Fibroblast of lung (primary cell): ENCODE results near the gene TAAR8. TPM values are rescaled to one million over a fixed set of nuclear protein-coding genes. Genes with fewer than 3 reads are reported as not detected.
A peak's percentile ranks its signal among the peaks of the same experiment; 100 is the strongest.

ENCODE experiments used
- DNase-seq, 2 donors: peaks; one replicate each; pipeline versions ENCODE4 v3.0.0 to v3.0.0-alpha.2; 2010; ENCODE audit warnings: low read depth in 2 of 2
- H2AFZ ChIP-seq: 2 replicates; pipeline ENCODE4 v1.5.1; 2012; ENCODE audit warnings: low read length, control low read depth, inconsistent platforms
- H3K27ac ChIP-seq: 2 replicates; pipeline ENCODE4 v1.5.1; 2011; ENCODE audit warnings: low read length, control low read depth; ENCODE audit not compliant: insufficient read depth
- H3K27me3 ChIP-seq: 2 replicates; pipeline ENCODE4 v1.5.1; 2011; ENCODE audit warnings: mild to moderate bottlenecking, low read length; ENCODE audit not compliant: control insufficient read depth, insufficient read depth
- H3K36me3 ChIP-seq: 2 replicates; pipeline ENCODE4 v1.5.1; 2011; ENCODE audit warnings: low read length; ENCODE audit not compliant: control insufficient read depth, insufficient read depth
- H3K4me1 ChIP-seq: 2 replicates; pipeline ENCODE4 v1.5.1; 2011; ENCODE audit warnings: low read length; ENCODE audit not compliant: control insufficient read depth, insufficient read depth; ENCODE audit errors: extremely low read depth
- H3K4me2 ChIP-seq: 2 replicates; pipeline ENCODE4 v1.5.1; 2011; ENCODE audit warnings: low read length, control low read depth; ENCODE audit not compliant: insufficient read depth; ENCODE audit errors: extremely low read depth
- H3K4me3 ChIP-seq, 4 experiments: fragments of 200-600 bp in 1 of 4; sonication (generic) in 1 of 4; replicated peaks in 1 of 4; 2 replicates each; pipeline ENCODE4 v1.5.1; 2011 to 2016; ENCODE audit warnings: low read length in 4 of 4, low read depth in 3 of 4, mild to moderate bottlenecking in 3 of 4, control low read depth in 2 of 4, inconsistent platforms in 1 of 4, mixed read lengths in 1 of 4; ENCODE audit not compliant: insufficient read depth in 1 of 4; ENCODE audit errors: control extremely low read depth in 1 of 4
- H3K79me2 ChIP-seq: 2 replicates; pipeline ENCODE4 v1.5.1; 2012; ENCODE audit warnings: mild to moderate bottlenecking, low read length, inconsistent platforms; ENCODE audit not compliant: control insufficient read depth, insufficient read depth
- H3K9ac ChIP-seq: 2 replicates; pipeline ENCODE4 v1.5.1; 2011; ENCODE audit warnings: mild to moderate bottlenecking, low read length, control low read depth; ENCODE audit not compliant: insufficient read depth
- H3K9me3 ChIP-seq: 2 replicates; pipeline ENCODE4 v1.5.1; 2012; ENCODE audit warnings: low read depth, low read length; ENCODE audit not compliant: control insufficient read depth, insufficient read depth
- H4K20me1 ChIP-seq: 2 replicates; pipeline ENCODE4 v1.5.1; 2011; ENCODE audit warnings: low read length; ENCODE audit not compliant: control insufficient read depth, insufficient read depth; ENCODE audit errors: extremely low read depth
- CTCF ChIP-seq, 2 donors: IDR thresholded peaks in 1 of 2; conservative IDR thresholded peaks in 1 of 2; 1 replicate in 1 of 2; 2 replicates in 1 of 2; pipeline ENCODE4 v1.5.1; 2011 to 2012; ENCODE audit warnings: low read length in 2 of 2, control low read depth in 1 of 2, inconsistent platforms in 1 of 2, low read depth in 1 of 2, mild to moderate bottlenecking in 1 of 2
- EZH2 ChIP-seq: IDR thresholded peaks from 2 replicates; pipeline ENCODE4 v1.5.1; 2012; ENCODE audit warnings: low read length, control low read depth, mild to moderate bottlenecking; ENCODE audit errors: missing control alignments
- polyA plus RNA-seq, 2 donors: library from polyadenylated mRNA; depleted of rRNA in 1 of 2; stranded (reverse) in 1 of 2; unstranded in 1 of 2; fragments of >200 nt; gene quantifications; 2 replicates each; pipeline ENCODE4 v1.2.1, GENCODE V29; 2011 to 2012; ENCODE audit warnings: missing spikeins in 1 of 2
- total RNA-seq: library from RNA; depleted of rRNA; stranded (reverse); fragments of >200 nt; gene quantifications from 2 replicates; pipeline ENCODE4 v1.2.1, GENCODE V29; 2014

The TAAR8 gene
- total and polyA plus RNA-seq, 2 donors (not counting 1 experiment from before 2014, with no cell fraction given): not detected

- H2AFZ ChIP-seq: no peak overlapping the region
- no peak overlapping the region for H3K4me3 ChIP-seq
- peaks cover 64% of the 10 kb centered on the region for H3K79me2 ChIP-seq
- no peak for DNase-seq
- H3K27me3 ChIP-seq: no peaks in the 10 kb centered on the region
- H3K4me1 ChIP-seq: no peaks in the 10 kb centered on the region
- peaks cover under 1% of the 10 kb centered on the region for H3K36me3 ChIP-seq
- H3K27ac ChIP-seq: no peak overlapping the region
- peaks cover 4% of the 10 kb centered on the region for H4K20me1 ChIP-seq
- H3K4me2 ChIP-seq: no peak overlapping the region
- H3K9me3 ChIP-seq: no peaks in the 10 kb centered on the region
- no peak overlapping the region for H3K9ac ChIP-seq
- no peak for TF ChIP-seq CTCF (conservative IDR thresholded peaks at IDR 0.05 in 1 of 2, IDR thresholded peaks at IDR 0.05 in 1 of 2; ENCODE audit: low read depth in 1 of 2, low read length in 2 of 2)
- TF ChIP-seq EZH2: no peak
Observed at GRCh38 chr6:132506461-132506860, 46.0 kb upstream of the TAAR8 start.

- Histone ChIP-seq H3K9ac (no peak overlapping the region), H3K79me2 (peaks cover 70% of the 10 kb centered on the region), H3K4me3 (no peak overlapping the region), H3K36me3 (no peaks in the 10 kb centered on the region), H4K20me1 (peaks cover 4% of the 10 kb centered on the region), H3K27me3 (no peaks in the 10 kb centered on the region), H3K27ac (no peak overlapping the region), H3K4me1 (no peaks in the 10 kb centered on the region), H3K9me3 (no peaks in the 10 kb centered on the region), H2AFZ (no peak overlapping the region), H3K4me2 (no peak overlapping the region)
- TF ChIP-seq CTCF (conservative IDR thresholded peaks at IDR 0.05 in 1 of 2, IDR thresholded peaks at IDR 0.05 in 1 of 2; ENCODE audit: low read depth in 1 of 2, low read length in 2 of 2) (no peak), EZH2 (no peak)
- no peak for DNase-seq
Observed at GRCh38 chr6:132506869-132507808, 45.3 kb upstream of the TAAR8 start.

GRCh38 chr6:132511210-132511830 lies 41.2 kb upstream of the TAAR8 start:
- TF ChIP-seq CTCF (conservative IDR thresholded peaks at IDR 0.05 in 1 of 2, IDR thresholded peaks at IDR 0.05 in 1 of 2; ENCODE audit: low read depth in 1 of 2, low read length in 2 of 2) (no peak), EZH2 (no peak)
- Histone ChIP-seq H3K9me3 (no peaks in the 10 kb centered on the region), H3K27me3 (peaks cover 4% of the 10 kb centered on the region), H4K20me1 (peaks cover 4% of the 10 kb centered on the region), H2AFZ (no peak overlapping the region), H3K36me3 (no peaks in the 10 kb centered on the region), H3K9ac (no peak overlapping the region), H3K27ac (no peak overlapping the region), H3K79me2 (peaks cover 56% of the 10 kb centered on the region), H3K4me3 (peak overlapping the region; percentile 79 to 92 (median 89)), H3K4me1 (no peaks in the 10 kb centered on the region), H3K4me2 (peak overlapping the region; percentile 93)
- peak in 1 of 2 donors; percentile 57 for DNase-seq
